H1 (cell line): ENCODE results near the gene NAGLU. TPM values are rescaled to one million over a fixed set of nuclear protein-coding genes. Genes with fewer than 3 reads are reported as not detected.

Experiments used
- polyA plus RNA-seq, 7 experiments: library from polyadenylated mRNA; depleted of rRNA in 3 of 7; stranded (reverse) in 5 of 7; unstranded in 2 of 7; fragments of >200 nt in 5 of 7; fragments of 200-250 nt in 2 of 7; gene quantifications; 1 replicate in 5 of 7; 2 replicates in 1 of 7; 4 replicates in 1 of 7; pipeline versions ENCODE4 v1.2.1 to v1.2.3, GENCODE V29; 2011 to 2013; ENCODE audit warnings: missing spikeins in 2 of 7, mixed read lengths in 2 of 7
- total RNA-seq: library from RNA; stranded (reverse); fragmentation: NEBNext Ultra II Directional; extraction: Animal tissue kit (Norgen Biotek cat#: 25700); gene quantifications from 2 replicates; pipeline ENCODE4 v1.2.1, GENCODE V29; 2021
- TF ChIP-seq, protein P1 (sequence below): fragments of 300-600 bp; sonication (generic); IDR thresholded peaks from 2 replicates; pipeline ENCODE4 v1.7.1; 2012; ENCODE audit warnings: low read length, moderate library complexity, mild to moderate bottlenecking, inconsistent platforms; ENCODE audit not compliant: insufficient replicate concordance

Gene NAGLU
- total and polyA plus RNA-seq, 2 of the 8 experiments (the other 6 are each of a cell fraction or from before 2014, with no cell fraction given): 21.3 to 21.6 TPM

DNA sequence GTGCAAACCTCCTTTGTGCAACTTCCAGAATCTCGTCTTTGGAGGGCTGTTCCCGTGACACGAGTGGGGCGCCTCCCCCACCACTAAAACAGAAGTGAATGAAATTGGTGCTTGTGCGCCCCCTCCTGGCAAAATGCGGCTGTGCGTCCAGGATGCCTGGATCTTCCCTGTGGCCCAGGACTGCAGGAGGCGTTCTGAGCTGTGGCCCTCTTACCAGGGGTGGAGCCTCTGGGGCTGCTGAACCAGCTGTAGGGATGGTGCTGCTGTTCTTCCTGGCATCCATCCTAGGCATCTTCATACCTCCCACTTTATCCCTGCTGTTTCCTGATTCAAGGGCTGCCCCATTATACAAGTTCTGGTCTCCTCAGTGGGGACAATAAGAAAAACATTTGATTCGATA is 18.5 kb upstream of the NAGLU start (continued):
- TF ChIP-seq, protein P1, sequence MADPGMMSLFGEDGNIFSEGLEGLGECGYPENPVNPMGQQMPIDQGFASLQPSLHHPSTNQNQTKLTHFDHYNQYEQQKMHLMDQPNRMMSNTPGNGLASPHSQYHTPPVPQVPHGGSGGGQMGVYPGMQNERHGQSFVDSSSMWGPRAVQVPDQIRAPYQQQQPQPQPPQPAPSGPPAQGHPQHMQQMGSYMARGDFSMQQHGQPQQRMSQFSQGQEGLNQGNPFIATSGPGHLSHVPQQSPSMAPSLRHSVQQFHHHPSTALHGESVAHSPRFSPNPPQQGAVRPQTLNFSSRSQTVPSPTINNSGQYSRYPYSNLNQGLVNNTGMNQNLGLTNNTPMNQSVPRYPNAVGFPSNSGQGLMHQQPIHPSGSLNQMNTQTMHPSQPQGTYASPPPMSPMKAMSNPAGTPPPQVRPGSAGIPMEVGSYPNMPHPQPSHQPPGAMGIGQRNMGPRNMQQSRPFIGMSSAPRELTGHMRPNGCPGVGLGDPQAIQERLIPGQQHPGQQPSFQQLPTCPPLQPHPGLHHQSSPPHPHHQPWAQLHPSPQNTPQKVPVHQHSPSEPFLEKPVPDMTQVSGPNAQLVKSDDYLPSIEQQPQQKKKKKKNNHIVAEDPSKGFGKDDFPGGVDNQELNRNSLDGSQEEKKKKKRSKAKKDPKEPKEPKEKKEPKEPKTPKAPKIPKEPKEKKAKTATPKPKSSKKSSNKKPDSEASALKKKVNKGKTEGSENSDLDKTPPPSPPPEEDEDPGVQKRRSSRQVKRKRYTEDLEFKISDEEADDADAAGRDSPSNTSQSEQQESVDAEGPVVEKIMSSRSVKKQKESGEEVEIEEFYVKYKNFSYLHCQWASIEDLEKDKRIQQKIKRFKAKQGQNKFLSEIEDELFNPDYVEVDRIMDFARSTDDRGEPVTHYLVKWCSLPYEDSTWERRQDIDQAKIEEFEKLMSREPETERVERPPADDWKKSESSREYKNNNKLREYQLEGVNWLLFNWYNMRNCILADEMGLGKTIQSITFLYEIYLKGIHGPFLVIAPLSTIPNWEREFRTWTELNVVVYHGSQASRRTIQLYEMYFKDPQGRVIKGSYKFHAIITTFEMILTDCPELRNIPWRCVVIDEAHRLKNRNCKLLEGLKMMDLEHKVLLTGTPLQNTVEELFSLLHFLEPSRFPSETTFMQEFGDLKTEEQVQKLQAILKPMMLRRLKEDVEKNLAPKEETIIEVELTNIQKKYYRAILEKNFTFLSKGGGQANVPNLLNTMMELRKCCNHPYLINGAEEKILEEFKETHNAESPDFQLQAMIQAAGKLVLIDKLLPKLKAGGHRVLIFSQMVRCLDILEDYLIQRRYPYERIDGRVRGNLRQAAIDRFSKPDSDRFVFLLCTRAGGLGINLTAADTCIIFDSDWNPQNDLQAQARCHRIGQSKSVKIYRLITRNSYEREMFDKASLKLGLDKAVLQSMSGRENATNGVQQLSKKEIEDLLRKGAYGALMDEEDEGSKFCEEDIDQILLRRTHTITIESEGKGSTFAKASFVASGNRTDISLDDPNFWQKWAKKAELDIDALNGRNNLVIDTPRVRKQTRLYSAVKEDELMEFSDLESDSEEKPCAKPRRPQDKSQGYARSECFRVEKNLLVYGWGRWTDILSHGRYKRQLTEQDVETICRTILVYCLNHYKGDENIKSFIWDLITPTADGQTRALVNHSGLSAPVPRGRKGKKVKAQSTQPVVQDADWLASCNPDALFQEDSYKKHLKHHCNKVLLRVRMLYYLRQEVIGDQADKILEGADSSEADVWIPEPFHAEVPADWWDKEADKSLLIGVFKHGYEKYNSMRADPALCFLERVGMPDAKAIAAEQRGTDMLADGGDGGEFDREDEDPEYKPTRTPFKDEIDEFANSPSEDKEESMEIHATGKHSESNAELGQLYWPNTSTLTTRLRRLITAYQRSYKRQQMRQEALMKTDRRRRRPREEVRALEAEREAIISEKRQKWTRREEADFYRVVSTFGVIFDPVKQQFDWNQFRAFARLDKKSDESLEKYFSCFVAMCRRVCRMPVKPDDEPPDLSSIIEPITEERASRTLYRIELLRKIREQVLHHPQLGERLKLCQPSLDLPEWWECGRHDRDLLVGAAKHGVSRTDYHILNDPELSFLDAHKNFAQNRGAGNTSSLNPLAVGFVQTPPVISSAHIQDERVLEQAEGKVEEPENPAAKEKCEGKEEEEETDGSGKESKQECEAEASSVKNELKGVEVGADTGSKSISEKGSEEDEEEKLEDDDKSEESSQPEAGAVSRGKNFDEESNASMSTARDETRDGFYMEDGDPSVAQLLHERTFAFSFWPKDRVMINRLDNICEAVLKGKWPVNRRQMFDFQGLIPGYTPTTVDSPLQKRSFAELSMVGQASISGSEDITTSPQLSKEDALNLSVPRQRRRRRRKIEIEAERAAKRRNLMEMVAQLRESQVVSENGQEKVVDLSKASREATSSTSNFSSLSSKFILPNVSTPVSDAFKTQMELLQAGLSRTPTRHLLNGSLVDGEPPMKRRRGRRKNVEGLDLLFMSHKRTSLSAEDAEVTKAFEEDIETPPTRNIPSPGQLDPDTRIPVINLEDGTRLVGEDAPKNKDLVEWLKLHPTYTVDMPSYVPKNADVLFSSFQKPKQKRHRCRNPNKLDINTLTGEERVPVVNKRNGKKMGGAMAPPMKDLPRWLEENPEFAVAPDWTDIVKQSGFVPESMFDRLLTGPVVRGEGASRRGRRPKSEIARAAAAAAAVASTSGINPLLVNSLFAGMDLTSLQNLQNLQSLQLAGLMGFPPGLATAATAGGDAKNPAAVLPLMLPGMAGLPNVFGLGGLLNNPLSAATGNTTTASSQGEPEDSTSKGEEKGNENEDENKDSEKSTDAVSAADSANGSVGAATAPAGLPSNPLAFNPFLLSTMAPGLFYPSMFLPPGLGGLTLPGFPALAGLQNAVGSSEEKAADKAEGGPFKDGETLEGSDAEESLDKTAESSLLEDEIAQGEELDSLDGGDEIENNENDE: no peak
- TF ChIP-seq, all 59 proteins: peak for 5
